ENCODE results near the gene RALGPS2.

DNA sequence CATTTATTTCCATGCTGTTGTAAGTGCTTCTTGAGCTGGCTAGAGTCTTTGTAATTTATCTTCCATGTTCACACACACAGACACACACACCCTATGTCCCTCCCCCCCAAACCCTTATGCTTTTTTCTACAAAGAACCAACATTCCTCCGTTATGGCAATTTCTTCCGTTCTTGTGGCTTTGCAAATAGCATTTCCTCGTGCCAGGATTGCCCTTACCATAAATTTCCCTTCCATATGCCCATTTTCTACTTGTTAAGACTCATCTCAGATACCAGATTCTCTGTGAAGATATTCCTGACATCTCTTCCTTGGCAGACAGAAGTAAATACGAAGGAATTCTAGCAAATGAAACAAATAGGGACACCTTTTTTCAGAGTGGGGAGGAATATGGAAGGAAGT lies 26.0 kb downstream of the RALGPS2 start:
- no peak for TF ChIP-seq POLR2A (IDR thresholded peaks at IDR 0.05; ENCODE audit: low read depth, low read length)
- no peak for TF ChIP-seq SPI1 (IDR thresholded peaks at IDR 0.05; ENCODE audit: low read depth, low read length)
- TF ChIP-seq TAF1 (IDR thresholded peaks at IDR 0.05; ENCODE audit: low read depth, low read length), result no peak
- TF ChIP-seq POLR2AphosphoS5 (IDR thresholded peaks at IDR 0.05; ENCODE audit: low read depth, low read length), result no peak
- TF ChIP-seq PAX5 (IDR thresholded peaks at IDR 0.05; ENCODE audit: insufficient read depth, low read length, severe bottlenecking), result no peak
